Liver (tissue), 9 donors: ENCODE data around the gene SLC39A3. TPM values are rescaled to one million over a fixed set of nuclear protein-coding genes. Genes with fewer than 3 reads are reported as not detected.

ENCODE experiments used
- DNase-seq: peaks from one replicate; pipeline ENCODE4 v3.0.0-alpha.2; 2017; ENCODE audit warnings: low spot score
- H3K27ac ChIP-seq, 2 donors: one replicate each; pipeline ENCODE4 v1.7.0; 2013; ENCODE audit warnings: inconsistent platforms in 2 of 2, low read length in 2 of 2, control low read depth in 1 of 2, low read depth in 1 of 2, mild to moderate bottlenecking in 1 of 2
- H3K27me3 ChIP-seq, 4 donors: one replicate each; pipeline versions ENCODE4 v1.6.1 to v1.7.0; 2013; ENCODE audit warnings: low read length in 3 of 4, inconsistent platforms in 1 of 4, mild to moderate bottlenecking in 1 of 4, moderate library complexity in 1 of 4; ENCODE audit not compliant: control insufficient read depth in 4 of 4, insufficient read depth in 4 of 4
- H3K36me3 ChIP-seq, 4 donors: one replicate each; pipeline versions ENCODE4 v1.6.1 to v1.7.0; 2013; ENCODE audit warnings: low read length in 3 of 4, mild to moderate bottlenecking in 3 of 4, low read depth in 1 of 4, moderate library complexity in 1 of 4; ENCODE audit not compliant: control insufficient read depth in 4 of 4, insufficient read depth in 3 of 4
- H3K4me1 ChIP-seq, 4 donors: one replicate each; pipeline versions ENCODE4 v1.6.1 to v1.7.0; 2013; ENCODE audit warnings: low read length in 3 of 4, mild to moderate bottlenecking in 3 of 4, moderate library complexity in 1 of 4; ENCODE audit not compliant: control insufficient read depth in 4 of 4, insufficient read depth in 4 of 4
- H3K4me3 ChIP-seq, 3 donors: one replicate each; pipeline versions ENCODE4 v1.6.1 to v1.7.0; 2013; ENCODE audit warnings: low read length in 3 of 3, control low read depth in 1 of 3, low read depth in 1 of 3, mild to moderate bottlenecking in 1 of 3
- H3K9ac ChIP-seq, 2 donors: one replicate each; pipeline ENCODE4 v1.7.0; 2013; ENCODE audit warnings: low read length in 2 of 2, mild to moderate bottlenecking in 2 of 2, moderate library complexity in 2 of 2, control low read depth in 1 of 2, low read depth in 1 of 2
- H3K9me3 ChIP-seq, 4 donors: one replicate each; pipeline versions ENCODE4 v1.6.1 to v1.7.0; 2013; ENCODE audit warnings: low read length in 3 of 4; ENCODE audit not compliant: control insufficient read depth in 4 of 4
- FOXA1 ChIP-seq: IDR thresholded peaks from 2 replicates; pipeline ENCODE4 v1.6.1; 2016; ENCODE audit warnings: antibody characterized with exemption
- FOXA2 ChIP-seq: IDR thresholded peaks from 2 replicates; pipeline ENCODE4 v1.6.1; 2016; ENCODE audit warnings: antibody characterized with exemption
- GABPA ChIP-seq, 2 donors: IDR thresholded peaks in 1 of 2; conservative IDR thresholded peaks in 1 of 2; 2 replicates each; pipeline ENCODE4 v1.6.1; 2016; ENCODE audit warnings: antibody characterized with exemption in 2 of 2, mild to moderate bottlenecking in 1 of 2, moderate library complexity in 1 of 2
- HNF4A ChIP-seq, 2 donors: conservative IDR thresholded peaks; 2 replicates each; pipeline ENCODE4 v1.6.1; 2016; ENCODE audit warnings: antibody characterized with exemption in 2 of 2, mild to moderate bottlenecking in 2 of 2
- HNF4G ChIP-seq: IDR thresholded peaks from 2 replicates; pipeline ENCODE4 v1.6.1; 2016; ENCODE audit warnings: antibody characterized with exemption
- NR2F2 ChIP-seq: IDR thresholded peaks from 2 replicates; pipeline ENCODE4 v1.6.1; 2016; ENCODE audit warnings: antibody characterized with exemption
- RAD21 ChIP-seq, 2 donors: IDR thresholded peaks; 2 replicates each; pipeline ENCODE4 v1.6.1; 2016; ENCODE audit warnings: antibody characterized with exemption in 2 of 2, mild to moderate bottlenecking in 2 of 2
- TAF1 ChIP-seq: conservative IDR thresholded peaks from 2 replicates; pipeline ENCODE4 v1.6.1; 2016; ENCODE audit warnings: antibody characterized with exemption, mild to moderate bottlenecking
- YY1 ChIP-seq: IDR thresholded peaks from 2 replicates; pipeline ENCODE4 v1.6.1; 2016; ENCODE audit warnings: antibody characterized with exemption, mild to moderate bottlenecking
- WGBS: extraction: QIAGEN DNeasy Blood & Tissue Kit; methylation state at CpG from one replicate; pipeline ENCODE4 v1.1.7; 2013; 5-methylcytosine and 5-hydroxymethylcytosine counted together
- polyA plus RNA-seq, 2 donors: library from polyadenylated mRNA; stranded (reverse) in 1 of 2; unstranded in 1 of 2; fragments of 200-250 nt in 1 of 2; fragments of >200 nt in 1 of 2; fragmentation: Nextera tagmentation in 1 of 2; extraction: Ambion mirVana in 1 of 2; gene quantifications; one replicate each; pipeline versions ENCODE4 v1.2.1 to v1.2.3, GENCODE V29; 2013 to 2015
- total RNA-seq, 2 donors: library from RNA; depleted of rRNA; stranded (reverse); fragments of >200 nt; gene quantifications; one replicate each; pipeline ENCODE4 v1.2.3, GENCODE V29; 2014
- TF ChIP-seq, protein P1 (sequence below): IDR thresholded peaks from 2 replicates; pipeline ENCODE4 v1.6.1; 2016; ENCODE audit warnings: antibody characterized with exemption
- TF ChIP-seq, protein P2 (sequence below): IDR thresholded peaks from 2 replicates; pipeline ENCODE4 v1.6.1; 2016; ENCODE audit warnings: antibody characterized with exemption
- TF ChIP-seq, protein P3 (sequence below): fragments of 150-350 bp; IDR thresholded peaks from 2 replicates; pipeline ENCODE4 v1.5.1; 2017; ENCODE audit warnings: improper control_type of control experiment, low read depth, low read length; ENCODE audit not compliant: missing input control
- TF ChIP-seq, protein P4 (sequence below): IDR thresholded peaks from 2 replicates; pipeline ENCODE4 v1.6.1; 2016; ENCODE audit warnings: antibody characterized with exemption
- donor health status: healthy.
- donor health status: healthy.
- donor health status: healthy.
- donor health status: healthy.
- donor health status: healthy.

Gene SLC39A3
- total and polyA plus RNA-seq, 4 donors, result 19.8 to 29.0 (median 24.2) TPM

DNA sequence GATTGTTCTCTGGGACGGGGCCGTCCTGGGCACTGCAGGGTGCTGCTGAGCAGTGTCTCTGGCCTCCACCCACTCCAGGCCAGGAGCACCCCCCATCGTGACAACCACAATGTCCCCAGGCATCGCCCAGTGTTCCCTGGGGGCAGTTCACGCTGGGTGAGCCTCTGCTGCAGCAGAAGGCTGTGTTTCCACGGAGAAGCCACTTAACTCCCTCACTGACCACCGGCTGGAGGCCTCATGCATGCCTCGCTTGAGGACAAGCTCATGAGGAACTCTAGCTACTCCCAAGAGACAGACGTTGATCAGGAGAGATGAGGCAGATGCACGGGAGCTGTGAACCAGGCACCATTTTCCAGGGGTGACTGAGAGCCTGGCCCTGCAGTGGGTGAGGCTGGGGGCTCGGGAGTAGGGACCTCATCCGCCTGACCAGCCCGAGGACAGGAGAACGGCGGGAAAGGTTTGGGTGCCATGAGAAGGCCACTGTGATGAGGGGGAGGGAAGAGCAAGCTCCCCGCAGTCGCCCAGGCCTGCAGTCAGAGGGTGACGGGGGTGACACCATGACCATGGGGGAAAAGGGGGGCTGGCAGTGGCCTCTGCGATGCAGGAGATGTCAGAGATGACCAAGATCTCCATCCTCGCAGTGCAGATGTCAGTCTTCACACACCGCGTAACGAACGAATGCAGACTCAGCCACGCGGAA lies 5.1 kb downstream of the SLC39A3 start:
- H3K36me3 ChIP-seq, result peaks cover 5 to 30% (median 9%) of the 10 kb centered on the region in 4 donors
- DNase-seq, result no peak
- WGBS, result 94% methylated on average over 26 of the region's 26 CpGs
- peaks cover 4 to 10% (median 7%) of the 10 kb centered on the region in 4 donors for H3K4me1 ChIP-seq
- peaks cover 0 to 2% (median 0%) of the 10 kb centered on the region in 4 donors for H3K9me3 ChIP-seq
- no peak overlapping the region for H3K4me3 ChIP-seq
- no peaks in the 10 kb centered on the region for H3K27me3 ChIP-seq
- no peak overlapping the region for H3K27ac ChIP-seq
- no peak overlapping the region for H3K9ac ChIP-seq
- TF ChIP-seq RAD21 (IDR thresholded peaks at IDR 0.05) (no peak), NR2F2 (no peak), FOXA1 (no peak), HNF4A (conservative IDR thresholded peaks at IDR 0.05) (no peak), TAF1 (no peak), HNF4G (no peak), FOXA2 (no peak), YY1 (no peak), GABPA (IDR thresholded peaks at IDR 0.05 in 1 of 2, conservative IDR thresholded peaks at IDR 0.05 in 1 of 2) (no peak)
- TF ChIP-seq, protein P1, sequence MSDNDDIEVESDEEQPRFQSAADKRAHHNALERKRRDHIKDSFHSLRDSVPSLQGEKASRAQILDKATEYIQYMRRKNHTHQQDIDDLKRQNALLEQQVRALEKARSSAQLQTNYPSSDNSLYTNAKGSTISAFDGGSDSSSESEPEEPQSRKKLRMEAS, result no peak
- TF ChIP-seq, protein P2, sequence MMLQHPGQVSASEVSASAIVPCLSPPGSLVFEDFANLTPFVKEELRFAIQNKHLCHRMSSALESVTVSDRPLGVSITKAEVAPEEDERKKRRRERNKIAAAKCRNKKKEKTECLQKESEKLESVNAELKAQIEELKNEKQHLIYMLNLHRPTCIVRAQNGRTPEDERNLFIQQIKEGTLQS, result no peak
- TF ChIP-seq, protein P3, sequence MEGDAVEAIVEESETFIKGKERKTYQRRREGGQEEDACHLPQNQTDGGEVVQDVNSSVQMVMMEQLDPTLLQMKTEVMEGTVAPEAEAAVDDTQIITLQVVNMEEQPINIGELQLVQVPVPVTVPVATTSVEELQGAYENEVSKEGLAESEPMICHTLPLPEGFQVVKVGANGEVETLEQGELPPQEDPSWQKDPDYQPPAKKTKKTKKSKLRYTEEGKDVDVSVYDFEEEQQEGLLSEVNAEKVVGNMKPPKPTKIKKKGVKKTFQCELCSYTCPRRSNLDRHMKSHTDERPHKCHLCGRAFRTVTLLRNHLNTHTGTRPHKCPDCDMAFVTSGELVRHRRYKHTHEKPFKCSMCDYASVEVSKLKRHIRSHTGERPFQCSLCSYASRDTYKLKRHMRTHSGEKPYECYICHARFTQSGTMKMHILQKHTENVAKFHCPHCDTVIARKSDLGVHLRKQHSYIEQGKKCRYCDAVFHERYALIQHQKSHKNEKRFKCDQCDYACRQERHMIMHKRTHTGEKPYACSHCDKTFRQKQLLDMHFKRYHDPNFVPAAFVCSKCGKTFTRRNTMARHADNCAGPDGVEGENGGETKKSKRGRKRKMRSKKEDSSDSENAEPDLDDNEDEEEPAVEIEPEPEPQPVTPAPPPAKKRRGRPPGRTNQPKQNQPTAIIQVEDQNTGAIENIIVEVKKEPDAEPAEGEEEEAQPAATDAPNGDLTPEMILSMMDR, result no peak
- TF ChIP-seq, protein P4, sequence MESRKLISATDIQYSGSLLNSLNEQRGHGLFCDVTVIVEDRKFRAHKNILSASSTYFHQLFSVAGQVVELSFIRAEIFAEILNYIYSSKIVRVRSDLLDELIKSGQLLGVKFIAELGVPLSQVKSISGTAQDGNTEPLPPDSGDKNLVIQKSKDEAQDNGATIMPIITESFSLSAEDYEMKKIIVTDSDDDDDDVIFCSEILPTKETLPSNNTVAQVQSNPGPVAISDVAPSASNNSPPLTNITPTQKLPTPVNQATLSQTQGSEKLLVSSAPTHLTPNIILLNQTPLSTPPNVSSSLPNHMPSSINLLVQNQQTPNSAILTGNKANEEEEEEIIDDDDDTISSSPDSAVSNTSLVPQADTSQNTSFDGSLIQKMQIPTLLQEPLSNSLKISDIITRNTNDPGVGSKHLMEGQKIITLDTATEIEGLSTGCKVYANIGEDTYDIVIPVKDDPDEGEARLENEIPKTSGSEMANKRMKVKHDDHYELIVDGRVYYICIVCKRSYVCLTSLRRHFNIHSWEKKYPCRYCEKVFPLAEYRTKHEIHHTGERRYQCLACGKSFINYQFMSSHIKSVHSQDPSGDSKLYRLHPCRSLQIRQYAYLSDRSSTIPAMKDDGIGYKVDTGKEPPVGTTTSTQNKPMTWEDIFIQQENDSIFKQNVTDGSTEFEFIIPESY, result no peak

DNA sequence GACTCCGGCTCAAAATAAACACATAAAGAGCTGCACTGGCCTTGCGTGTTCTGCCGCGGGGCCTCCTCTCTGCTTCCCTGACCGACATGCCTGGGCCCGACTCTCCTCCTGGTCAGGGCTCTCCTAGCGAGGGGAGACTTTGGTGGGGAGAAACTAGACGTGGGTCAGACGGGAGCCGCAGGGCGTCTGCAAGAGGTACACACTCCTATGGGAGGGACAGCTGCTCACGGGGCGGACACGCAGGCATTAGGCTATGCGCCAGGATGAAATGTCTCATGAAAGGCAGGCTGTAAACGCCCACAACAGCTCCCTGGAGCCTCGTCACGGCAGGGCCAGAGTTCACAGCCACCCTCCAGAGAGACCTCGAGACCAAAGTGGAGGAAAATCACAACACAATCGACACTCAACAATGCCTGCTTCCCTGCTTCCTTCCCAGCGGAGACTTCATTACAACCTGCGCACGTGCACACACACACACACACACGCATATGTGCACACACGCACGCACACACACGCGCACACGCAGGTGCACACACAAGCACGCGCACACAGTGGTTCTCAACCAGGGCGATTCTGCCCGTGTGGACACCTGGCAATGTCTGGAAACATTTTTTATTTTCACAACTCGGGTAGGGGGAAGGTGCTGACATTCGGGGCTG lies 5.8 kb downstream of the SLC39A3 start:
- DNase-seq, result no peak
- Histone ChIP-seq H3K9ac (no peak overlapping the region), H3K4me3 (no peak overlapping the region), H3K4me1 (peaks cover 1 to 6% (median 2%) of the 10 kb centered on the region in 4 donors), H3K36me3 (peaks cover 5 to 30% (median 9%) of the 10 kb centered on the region in 4 donors), H3K27me3 (no peaks in the 10 kb centered on the region), H3K27ac (no peak overlapping the region), H3K9me3 (peaks cover 0 to 2% (median 0%) of the 10 kb centered on the region in 4 donors)
- TF ChIP-seq NR2F2, result no peak
- WGBS, result 88% methylated on average over 35 of the region's 35 CpGs
